H9 (cell line): ENCODE results near the gene IGF2R. TPM values are rescaled to one million over a fixed set of nuclear protein-coding genes. Genes with fewer than 3 reads are reported as not detected.

Experiments used
- DNase-seq: peaks from one replicate; pipeline ENCODE4 v3.0.0-alpha.2; 2017
- H2AFZ ChIP-seq: one replicate; pipeline ENCODE4 v1.6.1; 2013; ENCODE audit warnings: mild to moderate bottlenecking, low read length, control low read depth, moderate library complexity
- H2AK5ac ChIP-seq: 2 replicates; pipeline ENCODE4 v1.6.1; 2013; ENCODE audit warnings: low read length, control low read depth, mixed read lengths; ENCODE audit not compliant: insufficient read length
- H2BK120ac ChIP-seq: one replicate; pipeline ENCODE4 v1.6.1; 2013; ENCODE audit warnings: low read depth, mild to moderate bottlenecking, low read length, control low read depth, inconsistent platforms; ENCODE audit not compliant: poor library complexity, severe bottlenecking
- H2BK12ac ChIP-seq: 2 replicates; pipeline ENCODE4 v1.6.1; 2013; ENCODE audit warnings: low read length, control low read depth, mixed read lengths, low read depth; ENCODE audit not compliant: insufficient read length
- H2BK15ac ChIP-seq: 2 replicates; pipeline ENCODE4 v1.6.1; 2013; ENCODE audit warnings: low read depth, low read length, control low read depth
- H2BK20ac ChIP-seq: one replicate; pipeline ENCODE4 v1.6.1; 2013; ENCODE audit warnings: low read depth, mild to moderate bottlenecking, low read length, control low read depth, inconsistent platforms; ENCODE audit not compliant: poor library complexity, severe bottlenecking
- H2BK5ac ChIP-seq: 2 replicates; pipeline ENCODE4 v1.6.1; 2013; ENCODE audit warnings: low read length, control low read depth, mixed read lengths; ENCODE audit not compliant: insufficient read length
- H3K14ac ChIP-seq: 2 replicates; pipeline ENCODE4 v1.6.1; 2013; ENCODE audit warnings: low read length, control low read depth; ENCODE audit not compliant: insufficient read depth
- H3K18ac ChIP-seq: 2 replicates; pipeline ENCODE4 v1.6.1; 2013; ENCODE audit warnings: low read depth, mild to moderate bottlenecking, mixed read lengths, low read length, control low read depth; ENCODE audit not compliant: insufficient read length
- H3K23ac ChIP-seq: 2 replicates; pipeline ENCODE4 v1.6.1; 2013; ENCODE audit warnings: low read length, control low read depth, mixed read lengths, low read depth; ENCODE audit not compliant: insufficient read length
- H3K23me2 ChIP-seq: 2 replicates; pipeline ENCODE4 v1.6.1; 2013; ENCODE audit warnings: low read depth, mild to moderate bottlenecking, mixed read lengths, low read length, control low read depth; ENCODE audit not compliant: insufficient read length, poor library complexity, severe bottlenecking
- H3K27ac ChIP-seq: 2 replicates; pipeline ENCODE4 v1.5.1; 2013; ENCODE audit warnings: low read length, control low read depth, mixed read lengths, low read depth; ENCODE audit not compliant: insufficient read length
- H3K27me3 ChIP-seq: 2 replicates; pipeline ENCODE4 v1.6.1; 2013; ENCODE audit warnings: low read length, control low read depth, inconsistent platforms; ENCODE audit not compliant: insufficient read depth
- H3K4ac ChIP-seq: 2 replicates; pipeline ENCODE4 v1.6.1; 2013; ENCODE audit warnings: low read depth, mild to moderate bottlenecking, control low read depth, inconsistent platforms, low read length, moderate library complexity
- H3K4me1 ChIP-seq: 2 replicates; pipeline ENCODE4 v1.6.1; 2013; ENCODE audit warnings: low read length, control low read depth, inconsistent platforms; ENCODE audit not compliant: insufficient read depth
- H3K4me2 ChIP-seq: 2 replicates; pipeline ENCODE4 v1.6.1; 2013; ENCODE audit warnings: low read length, control low read depth, mixed read lengths; ENCODE audit not compliant: insufficient read length, insufficient read depth
- H3K56ac ChIP-seq: 2 replicates; pipeline ENCODE4 v1.6.1; 2013; ENCODE audit warnings: low read depth, mild to moderate bottlenecking, mixed read lengths, low read length, control low read depth; ENCODE audit not compliant: insufficient read length
- H3K79me1 ChIP-seq: 2 replicates; pipeline ENCODE4 v1.6.1; 2013; ENCODE audit warnings: low read depth, mild to moderate bottlenecking, moderate library complexity, low read length, control low read depth, inconsistent platforms; ENCODE audit not compliant: insufficient read depth, poor library complexity, severe bottlenecking
- H3K79me2 ChIP-seq: 2 replicates; pipeline ENCODE4 v1.6.1; 2013; ENCODE audit warnings: low read length, control low read depth, inconsistent platforms; ENCODE audit not compliant: insufficient read depth
- H3K9ac ChIP-seq: 2 replicates; pipeline ENCODE4 v1.6.1; 2013; ENCODE audit warnings: low read length, control low read depth, mixed read lengths; ENCODE audit not compliant: insufficient read length; ENCODE audit errors: extremely low read depth
- H3K9me3 ChIP-seq: one replicate; pipeline ENCODE4 v1.6.1; 2013; ENCODE audit warnings: low read depth, low read length, inconsistent platforms; ENCODE audit not compliant: control insufficient read depth
- H3T11ph ChIP-seq: one replicate; pipeline ENCODE4 v1.6.1; 2013; ENCODE audit warnings: mild to moderate bottlenecking, low read length, control low read depth, inconsistent platforms
- H4K20me1 ChIP-seq: one replicate; pipeline ENCODE4 v1.6.1; 2013; ENCODE audit not compliant: control insufficient read depth, insufficient read length, insufficient read depth
- H4K5ac ChIP-seq: 2 replicates; pipeline ENCODE4 v1.6.1; 2013; ENCODE audit warnings: low read depth, mild to moderate bottlenecking, mixed read lengths, low read length, control low read depth; ENCODE audit not compliant: insufficient read length
- H4K8ac ChIP-seq: replicated peaks from 2 replicates; pipeline ENCODE4 v1.6.1; 2013; ENCODE audit warnings: low read length, control low read depth, mixed read lengths, low read depth; ENCODE audit not compliant: insufficient read length
- H4K91ac ChIP-seq: 2 replicates; pipeline ENCODE4 v1.6.1; 2013; ENCODE audit warnings: low read depth, mild to moderate bottlenecking, moderate library complexity, mixed read lengths, low read length, control low read depth; ENCODE audit not compliant: insufficient read length
- H3K27ac Mint-ChIP-seq, 3 experiments: 2 replicates in 2 of 3; 3 replicates in 1 of 3; pipeline ENCODE4 v1.8.0; 2020 to 2021; ENCODE audit warnings: mixed read lengths in 3 of 3, mild to moderate bottlenecking in 1 of 3, moderate library complexity in 1 of 3
- H3K27me3 Mint-ChIP-seq: 2 replicates; pipeline ENCODE4 v1.8.0; 2021; ENCODE audit warnings: low read depth, mild to moderate bottlenecking, moderate library complexity, mixed read lengths
- H3K36me3 Mint-ChIP-seq, 3 experiments: 2 replicates in 2 of 3; 3 replicates in 1 of 3; pipeline ENCODE4 v1.8.0; 2020 to 2021; ENCODE audit warnings: low read depth in 3 of 3, mixed read lengths in 3 of 3; ENCODE audit not compliant: insufficient read depth in 1 of 3
- H3K4me1 Mint-ChIP-seq, 2 experiments: 2 replicates each; pipeline ENCODE4 v1.8.0; 2020; ENCODE audit warnings: mixed read lengths in 2 of 2
- H3K4me3 Mint-ChIP-seq, 2 experiments: 2 replicates in 1 of 2; 3 replicates in 1 of 2; pipeline ENCODE4 v1.8.0; 2020 to 2021; ENCODE audit warnings: mild to moderate bottlenecking in 2 of 2, mixed read lengths in 2 of 2, moderate library complexity in 1 of 2
- H3K9me3 Mint-ChIP-seq, 2 experiments: 2 replicates in 1 of 2; 3 replicates in 1 of 2; pipeline ENCODE4 v1.8.0; 2020; ENCODE audit warnings: mild to moderate bottlenecking in 2 of 2, mixed read lengths in 2 of 2, moderate library complexity in 1 of 2
- CTCF ChIP-seq: fragments of 200-600 bp; sonication (generic); conservative IDR thresholded peaks from 3 replicates; pipeline ENCODE4 v1.8.0; 2021; ENCODE audit warnings: antibody characterized with exemption, mild to moderate bottlenecking
- WGBS: extraction: QIAGEN DNeasy Blood & Tissue Kit; methylation state at CpG from one replicate; pipeline ENCODE4 v1.1.7; 2013; ENCODE audit warnings: missing lambda C conversion rate, low lambda C conversion rate, mixed read lengths; ENCODE audit not compliant: insufficient read length; ENCODE audit errors: extremely low coverage; 5-methylcytosine and 5-hydroxymethylcytosine counted together
- total RNA-seq: library from RNA; stranded (reverse); gene quantifications from 2 replicates; pipeline ENCODE4 v1.2.1, GENCODE V29; 2021

The IGF2R gene
- total RNA-seq, 1 experiment from 2014 or later = 66.7 TPM

- no peak overlapping the region for H3K56ac ChIP-seq
- no peaks in the 10 kb centered on the region; a peak in 2 of 5 replicates for H3K9me3 Mint-ChIP-seq
- H3K4me2 ChIP-seq = no peak overlapping the region
- H3K27ac ChIP-seq = no peak overlapping the region
- H4K91ac ChIP-seq = no peak overlapping the region
- no peak overlapping the region; a peak in 1 of 7 replicates for H3K27ac Mint-ChIP-seq
- no peak overlapping the region for H2AFZ ChIP-seq
- no peak overlapping the region for H3K18ac ChIP-seq
- H2BK15ac ChIP-seq = no peak overlapping the region
- H4K8ac ChIP-seq = no peak overlapping the region
- H3K27me3 ChIP-seq = no peaks in the 10 kb centered on the region
- no peaks in the 10 kb centered on the region for H3K27me3 Mint-ChIP-seq
- no peak for DNase-seq
- WGBS = no CpG with 5 or more reads among the region's 5 CpGs
- no peaks in the 10 kb centered on the region for H3K4me1 Mint-ChIP-seq
- no peak overlapping the region for H2BK20ac ChIP-seq
- H3K4me3 Mint-ChIP-seq = no peak overlapping the region
- H2BK5ac ChIP-seq = no peak overlapping the region
- no peaks in the 10 kb centered on the region for H3K79me2 ChIP-seq
- H2BK12ac ChIP-seq = no peak overlapping the region
- no peaks in the 10 kb centered on the region for H3K4me1 ChIP-seq
- no peak overlapping the region for H3K14ac ChIP-seq
- no peak overlapping the region for H3K9ac ChIP-seq
- no peak overlapping the region for H2AK5ac ChIP-seq
- no peak overlapping the region for H4K5ac ChIP-seq
- no peak overlapping the region for H3T11ph ChIP-seq
- H3K23ac ChIP-seq = no peak overlapping the region
- H3K4ac ChIP-seq = no peak overlapping the region
- H2BK120ac ChIP-seq = no peak overlapping the region
- H3K9me3 ChIP-seq = no peaks in the 10 kb centered on the region
- TF ChIP-seq CTCF = no peak
- peaks cover 49 to 86% (median 79%) of the 10 kb centered on the region in 3 experiments for H3K36me3 Mint-ChIP-seq
- H3K79me1 ChIP-seq = no peaks in the 10 kb centered on the region
- H3K23me2 ChIP-seq = no peaks in the 10 kb centered on the region
- H4K20me1 ChIP-seq = no peaks in the 10 kb centered on the region
Observed at GRCh38 chr6:160055378-160055777, 86.5 kb downstream of the IGF2R start.
